TTC549 (cell line): ENCODE measurements around the gene MLIP.
"Not testable (repeated sequence)": the region's sequence is repeated elsewhere in the genome, so short reads cannot be mapped to it uniquely, and the experiment has no call there.

ENCODE experiments used
- FAIRE-seq: peaks from 2 replicates; lab custom pipeline; 2012; peaks lifted over from hg19 to GRCh38; lab: Jason Lieb, UNC

MLIP gene

GRCh38 chr6:54156650-54157250 lies 45.5 kb downstream of the MLIP start:
- FAIRE-seq: no peak

GRCh38 chr6:54157405-54157804 lies 46.2 kb downstream of the MLIP start:
- no peak for FAIRE-seq

GRCh38 chr6:54173089-54173488 lies 61.8 kb downstream of the MLIP start:
- no peak for FAIRE-seq

GRCh38 chr6:54179152-54179551 lies 67.9 kb downstream of the MLIP start:
- FAIRE-seq: no peak

GRCh38 chr6:54183616-54184015 lies 72.4 kb downstream of the MLIP start:
- no peak for FAIRE-seq

- FAIRE-seq: no peak
Measured at GRCh38 chr6:54185885-54186284, 74.6 kb downstream of the MLIP start.

- FAIRE-seq: no peak
Measured at GRCh38 chr6:54188846-54189245, 77.6 kb downstream of the MLIP start.

- FAIRE-seq: no peak
Measured at GRCh38 chr6:54191461-54191860, 80.2 kb downstream of the MLIP start.

- FAIRE-seq: no peak
Measured at GRCh38 chr6:54192993-54193392, 81.8 kb downstream of the MLIP start.

- no peak for FAIRE-seq
Measured at GRCh38 chr6:54193560-54193959, 82.3 kb downstream of the MLIP start.

GRCh38 chr6:54194067-54194466 lies 82.8 kb downstream of the MLIP start:
- no peak for FAIRE-seq

- no peak for FAIRE-seq
Measured at GRCh38 chr6:54195637-54196036, 84.4 kb downstream of the MLIP start.

- FAIRE-seq: no peak
Measured at GRCh38 chr6:54196905-54197304, 85.7 kb downstream of the MLIP start.

- no peak for FAIRE-seq
Measured at GRCh38 chr6:54198134-54198533, 86.9 kb downstream of the MLIP start.

- not testable (repeated sequence) for FAIRE-seq
Measured at GRCh38 chr6:54203474-54204035, 92.3 kb downstream of the MLIP start.

GRCh38 chr6:54204921-54205591 lies 93.8 kb downstream of the MLIP start:
- FAIRE-seq: no peak

GRCh38 chr6:54206510-54206909 lies 95.3 kb downstream of the MLIP start:
- no peak for FAIRE-seq

- FAIRE-seq: not testable (repeated sequence)
Measured at GRCh38 chr6:54209983-54210382, 98.7 kb downstream of the MLIP start.

GRCh38 chr6:54214286-54214685 lies 103.0 kb downstream of the MLIP start:
- no peak for FAIRE-seq

- FAIRE-seq: no peak
Measured at GRCh38 chr6:54216336-54216735, 105.1 kb downstream of the MLIP start.

GRCh38 chr6:54217018-54217417 lies 105.8 kb downstream of the MLIP start:
- FAIRE-seq: no peak

- FAIRE-seq: no peak
Measured at GRCh38 chr6:54222217-54222616, 111.0 kb downstream of the MLIP start.

- no peak for FAIRE-seq
Measured at GRCh38 chr6:54232703-54233102, 121.5 kb downstream of the MLIP start.

GRCh38 chr6:54234539-54234938 lies 123.3 kb downstream of the MLIP start:
- no peak for FAIRE-seq
